DMS79 treated with DMSO at 0.1 percent for 48 hours (cell line): ENCODE measurements around the gene PIP5K1A.
"Not testable (repeated sequence)": the region's sequence is repeated elsewhere in the genome, so short reads cannot be mapped to it uniquely, and the experiment has no call there.

Source experiments
- DNase-seq: peaks from one replicate; lab custom pipeline; 2025; lab: John Stamatoyannopoulos, UW

PIP5K1A gene

GRCh38 chr1:151254217-151255213 is 56.2 kb downstream of the PIP5K1A start, which contains the start of gene PSMD4:
PSMD4 (plus strand) TSS chr1:151254734; CDS start chr1:151254783, 49 bp downstream.
- DNase-seq = peak; percentile 97

- peak; percentile 10 for DNase-seq
Observed at GRCh38 chr1:151255381-151255780, 57.0 kb downstream of the PIP5K1A start.

- no peak for DNase-seq
Observed at GRCh38 chr1:151259351-151259750, 61.0 kb downstream of the PIP5K1A start.

- no peak for DNase-seq
Observed at GRCh38 chr1:151265446-151266236, 67.3 kb downstream of the PIP5K1A start.

- no peak for DNase-seq
Observed at GRCh38 chr1:151266315-151266714, 68.0 kb downstream of the PIP5K1A start.

- no peak for DNase-seq
Observed at GRCh38 chr1:151266821-151267220, 68.5 kb downstream of the PIP5K1A start.

GRCh38 chr1:151267760-151268159 is 69.4 kb downstream of the PIP5K1A start:
- no peak for DNase-seq

GRCh38 chr1:151273924-151274466 is 75.6 kb downstream of the PIP5K1A start:
- DNase-seq = no peak

- not testable (repeated sequence) for DNase-seq
Observed at GRCh38 chr1:151275341-151275740, 77.0 kb downstream of the PIP5K1A start.

- no peak for DNase-seq
Observed at GRCh38 chr1:151277249-151277648, 78.9 kb downstream of the PIP5K1A start.

- DNase-seq = peak; percentile 96
Observed at GRCh38 chr1:151281225-151281968, 83.0 kb downstream of the PIP5K1A start.

- peak; percentile 97 for DNase-seq
Observed at GRCh38 chr1:151281969-151282882, 83.9 kb downstream of the PIP5K1A start, which contains the start of gene ZNF687. ZNF687 (plus strand) TSS chr1:151282299; CDS start chr1:151286292, 3,993 bp downstream.

- DNase-seq = peak; percentile 23
Observed at GRCh38 chr1:151282883-151283725, 84.8 kb downstream of the PIP5K1A start.

GRCh38 chr1:151284013-151284577 is 85.7 kb downstream of the PIP5K1A start:
- no peak for DNase-seq

- DNase-seq = no peak
Observed at GRCh38 chr1:151286619-151287340, 88.4 kb downstream of the PIP5K1A start.

GRCh38 chr1:151287341-151287699 is 89.0 kb downstream of the PIP5K1A start:
- no peak for DNase-seq

- DNase-seq = no peak
Observed at GRCh38 chr1:151287767-151288500, 89.6 kb downstream of the PIP5K1A start.

- DNase-seq = no peak
Observed at GRCh38 chr1:151288502-151288901, 90.2 kb downstream of the PIP5K1A start.
